GM23248 (cell line): ENCODE data around the gene MORC2.

Experiments used
- EZH2 ChIP-seq: fragments of 200-600 bp; sonication (generic); IDR thresholded peaks from 2 replicates; pipeline ENCODE4 v1.6.1; 2018; ENCODE audit warnings: antibody characterized with exemption, mild to moderate bottlenecking; ENCODE audit not compliant: insufficient read depth, poor library complexity, severe bottlenecking
- EZH2phosphoT487 ChIP-seq: fragments of 200-600 bp; sonication (generic); IDR thresholded peaks from 2 replicates; pipeline ENCODE4 v1.6.1; 2018; ENCODE audit warnings: antibody characterized with exemption, moderate library complexity, mild to moderate bottlenecking, low read depth; ENCODE audit not compliant: insufficient read depth

GRCh38 chr22:30984317-30984716, 15.7 kb upstream of the MORC2 start:
- TF ChIP-seq EZH2 = no peak
- TF ChIP-seq EZH2phosphoT487 = no peak
